WTC11 (cell line): ENCODE results near the gene NOX5. TPM values are rescaled to one million over a fixed set of nuclear protein-coding genes. Genes with fewer than 3 reads are reported as not detected.

ENCODE experiments used
- ATAC-seq: fragments of 200-7000 bp; cut with Tn5 transposase; 2 replicates; pipeline ENCODE4 v1.10.0; 2021; ENCODE audit warnings: mild to moderate bottlenecking, moderate library complexity
- CTCF ChIA-PET: fragments of 300-600 bp; sonication (Branson Sonifier 250); formaldehyde crosslinking; loops from one replicate; lab custom pipeline; 2021; ENCODE audit warnings: antibody characterized with exemption; lab: Charles Lee
- POLR2A ChIA-PET: fragments of 350-600 bp; sonication (Branson Sonifier 250); formaldehyde crosslinking; loops from one replicate; lab custom pipeline; 2021; ENCODE audit warnings: antibody characterized with exemption; lab: Charles Lee
- DNase-seq: peaks from one replicate; pipeline ENCODE4 v3.0.0; 2021; ENCODE audit warnings: low spot score
- H3K27ac Mint-ChIP-seq: 2 replicates; pipeline ENCODE4 v1.8.0; 2021; ENCODE audit warnings: mixed read lengths
- H3K27me3 Mint-ChIP-seq: 2 replicates; pipeline ENCODE4 v1.8.0; 2021; ENCODE audit warnings: low read depth, mild to moderate bottlenecking, moderate library complexity, mixed read lengths
- H3K36me3 Mint-ChIP-seq: 2 replicates; pipeline ENCODE4 v1.8.0; 2021; ENCODE audit warnings: mixed read lengths
- H3K4me1 Mint-ChIP-seq: 2 replicates; pipeline ENCODE4 v1.8.0; 2022; ENCODE audit warnings: mixed read lengths
- H3K4me3 Mint-ChIP-seq: 2 replicates; pipeline ENCODE4 v1.8.0; 2021; ENCODE audit warnings: mild to moderate bottlenecking, moderate library complexity, mixed read lengths
- H3K9me3 Mint-ChIP-seq: 2 replicates; pipeline ENCODE4 v1.8.0; 2021; ENCODE audit warnings: mixed read lengths
- ETV6 ChIP-seq: sonication (generic); formaldehyde crosslinking; IDR thresholded peaks from 2 replicates; pipeline ENCODE4 v1.8.1; 2022; ENCODE audit warnings: mild to moderate bottlenecking, missing genetic modification reagents
- HMGA2 ChIP-seq: fragments of 250-450 bp; sonication (Bioruptor Pico); IDR thresholded peaks from 2 replicates; pipeline ENCODE4 v1.4.0; 2021; ENCODE audit warnings: mild to moderate bottlenecking, moderate library complexity
- JUN ChIP-seq: sonication (generic); formaldehyde crosslinking; IDR thresholded peaks from 2 replicates; pipeline ENCODE4 v1.8.0; 2023; ENCODE audit warnings: mild to moderate bottlenecking, missing genetic modification reagents
- NFATC4 ChIP-seq: fragments of 250-450 bp; sonication (Bioruptor Pico); IDR thresholded peaks from 2 replicates; pipeline ENCODE4 v1.9.0; 2021; ENCODE audit warnings: mild to moderate bottlenecking
- SMAD3 ChIP-seq: sonication (generic); formaldehyde crosslinking; IDR thresholded peaks from 2 replicates; pipeline ENCODE4 v1.8.0; 2022; ENCODE audit warnings: missing genetic modification reagents, mild to moderate bottlenecking, borderline replicate concordance
- SOX15 ChIP-seq: fragments of 250-450 bp; sonication (Bioruptor Pico); IDR thresholded peaks from 2 replicates; pipeline ENCODE4 v1.9.0; 2021; ENCODE audit warnings: mild to moderate bottlenecking
- ZNF138 ChIP-seq: sonication (generic); formaldehyde crosslinking; conservative IDR thresholded peaks from 2 replicates; pipeline ENCODE4 v1.8.1; 2022; ENCODE audit warnings: mild to moderate bottlenecking, moderate library complexity, missing genetic modification reagents
- ZNF423 ChIP-seq: fragments of 250-450 bp; sonication (Bioruptor Pico); IDR thresholded peaks from 2 replicates; pipeline ENCODE4 v2.1.2; 2022; ENCODE audit warnings: mild to moderate bottlenecking, moderate library complexity
- total RNA-seq: library from RNA; stranded (reverse); gene quantifications from 3 replicates; pipeline ENCODE4 v1.2.3, GENCODE V29; 2021
- TF ChIP-seq, protein P1 (sequence below): fragments of 250-450 bp; sonication (Bioruptor Pico); IDR thresholded peaks from 2 replicates; pipeline ENCODE4 v1.8.0; 2021; ENCODE audit warnings: mild to moderate bottlenecking
- TF ChIP-seq, protein P2 (sequence below): sonication (generic); formaldehyde crosslinking; IDR thresholded peaks from 2 replicates; pipeline ENCODE4 v1.8.1; 2023; ENCODE audit warnings: mild to moderate bottlenecking, missing genetic modification reagents, moderate library complexity
- TF ChIP-seq, protein P3 (sequence below): fragments of 200-600 bp; IDR thresholded peaks from 2 replicates; pipeline ENCODE4 v1.8.0; 2022; ENCODE audit warnings: antibody characterized with exemption
- TF ChIP-seq, protein P4 (sequence below): sonication (generic); formaldehyde crosslinking; IDR thresholded peaks from 2 replicates; pipeline ENCODE4 v1.8.0; 2022; ENCODE audit warnings: missing genetic modification reagents
- TF ChIP-seq, protein P5 (sequence below): sonication (generic); formaldehyde crosslinking; IDR thresholded peaks from 2 replicates; pipeline ENCODE4 v1.8.1; 2023; ENCODE audit warnings: mild to moderate bottlenecking, missing genetic modification reagents, borderline replicate concordance
- TF ChIP-seq, protein P6 (sequence below): fragments of 250-450 bp; sonication (Bioruptor Pico); IDR thresholded peaks from 2 replicates; pipeline ENCODE4 v1.9.0; 2021; ENCODE audit warnings: moderate library complexity, mild to moderate bottlenecking, inconsistent platforms, borderline replicate concordance

NOX5 gene
- total RNA-seq, 1 experiment from 2014 or later, result not detected

DNA sequence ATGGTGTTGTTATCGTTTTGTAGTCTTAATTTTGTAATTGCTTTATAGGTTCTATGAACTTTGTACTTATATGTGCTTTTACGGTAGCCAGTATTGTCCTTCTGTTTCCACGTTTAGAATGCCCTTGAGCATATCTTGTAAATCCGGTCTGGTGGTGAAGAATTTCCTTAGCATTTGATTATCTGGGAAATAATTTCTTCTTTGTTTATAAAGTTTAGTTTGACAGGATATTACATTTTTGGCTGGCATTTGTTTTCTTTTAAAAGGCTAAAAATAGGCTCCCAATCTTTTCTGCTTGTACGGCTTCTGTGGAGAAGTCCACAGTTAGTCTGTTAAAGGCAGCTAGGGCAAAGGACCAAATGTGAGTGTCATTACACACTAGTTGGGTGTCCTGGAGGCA is 47.5 kb upstream of the NOX5 start (continued):
- TF ChIP-seq, protein P1, sequence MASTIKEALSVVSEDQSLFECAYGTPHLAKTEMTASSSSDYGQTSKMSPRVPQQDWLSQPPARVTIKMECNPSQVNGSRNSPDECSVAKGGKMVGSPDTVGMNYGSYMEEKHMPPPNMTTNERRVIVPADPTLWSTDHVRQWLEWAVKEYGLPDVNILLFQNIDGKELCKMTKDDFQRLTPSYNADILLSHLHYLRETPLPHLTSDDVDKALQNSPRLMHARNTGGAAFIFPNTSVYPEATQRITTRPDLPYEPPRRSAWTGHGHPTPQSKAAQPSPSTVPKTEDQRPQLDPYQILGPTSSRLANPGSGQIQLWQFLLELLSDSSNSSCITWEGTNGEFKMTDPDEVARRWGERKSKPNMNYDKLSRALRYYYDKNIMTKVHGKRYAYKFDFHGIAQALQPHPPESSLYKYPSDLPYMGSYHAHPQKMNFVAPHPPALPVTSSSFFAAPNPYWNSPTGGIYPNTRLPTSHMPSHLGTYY, result no peak
- TF ChIP-seq SMAD3 (CRISPR knock-in tag), result no peak
- no peak for TF ChIP-seq SOX15 (CRISPR knock-in tag)
- TF ChIP-seq ZNF423, result no peak

DNA sequence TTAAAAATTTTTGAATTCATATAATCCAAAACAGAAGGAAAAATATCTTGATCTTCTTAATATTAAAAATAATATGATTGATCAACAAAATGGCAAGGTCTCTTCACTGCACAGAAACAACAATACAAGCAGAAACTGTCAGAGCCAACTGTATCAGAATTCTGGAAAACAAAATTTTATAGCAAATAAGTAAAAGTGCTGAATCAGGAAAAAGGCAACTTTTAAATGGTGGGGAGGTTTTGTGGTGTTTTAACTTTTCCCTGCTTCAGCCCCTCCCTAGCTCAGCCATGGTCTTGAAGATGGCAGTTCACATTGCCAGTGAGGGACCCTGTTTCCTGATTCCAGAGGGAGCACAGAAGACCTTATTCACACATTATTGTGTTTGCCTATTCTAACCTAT is 46.5 kb upstream of the NOX5 start:
- H3K4me1 Mint-ChIP-seq, result no peaks in the 10 kb centered on the region
- CTCF ChIA-PET, result no interaction called here
- TF ChIP-seq ZNF138 (CRISPR knock-in tag), result no peak
- TF ChIP-seq, protein P2, sequence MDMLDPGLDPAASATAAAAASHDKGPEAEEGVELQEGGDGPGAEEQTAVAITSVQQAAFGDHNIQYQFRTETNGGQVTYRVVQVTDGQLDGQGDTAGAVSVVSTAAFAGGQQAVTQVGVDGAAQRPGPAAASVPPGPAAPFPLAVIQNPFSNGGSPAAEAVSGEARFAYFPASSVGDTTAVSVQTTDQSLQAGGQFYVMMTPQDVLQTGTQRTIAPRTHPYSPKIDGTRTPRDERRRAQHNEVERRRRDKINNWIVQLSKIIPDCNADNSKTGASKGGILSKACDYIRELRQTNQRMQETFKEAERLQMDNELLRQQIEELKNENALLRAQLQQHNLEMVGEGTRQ, result no peak
- TF ChIP-seq, protein P3, sequence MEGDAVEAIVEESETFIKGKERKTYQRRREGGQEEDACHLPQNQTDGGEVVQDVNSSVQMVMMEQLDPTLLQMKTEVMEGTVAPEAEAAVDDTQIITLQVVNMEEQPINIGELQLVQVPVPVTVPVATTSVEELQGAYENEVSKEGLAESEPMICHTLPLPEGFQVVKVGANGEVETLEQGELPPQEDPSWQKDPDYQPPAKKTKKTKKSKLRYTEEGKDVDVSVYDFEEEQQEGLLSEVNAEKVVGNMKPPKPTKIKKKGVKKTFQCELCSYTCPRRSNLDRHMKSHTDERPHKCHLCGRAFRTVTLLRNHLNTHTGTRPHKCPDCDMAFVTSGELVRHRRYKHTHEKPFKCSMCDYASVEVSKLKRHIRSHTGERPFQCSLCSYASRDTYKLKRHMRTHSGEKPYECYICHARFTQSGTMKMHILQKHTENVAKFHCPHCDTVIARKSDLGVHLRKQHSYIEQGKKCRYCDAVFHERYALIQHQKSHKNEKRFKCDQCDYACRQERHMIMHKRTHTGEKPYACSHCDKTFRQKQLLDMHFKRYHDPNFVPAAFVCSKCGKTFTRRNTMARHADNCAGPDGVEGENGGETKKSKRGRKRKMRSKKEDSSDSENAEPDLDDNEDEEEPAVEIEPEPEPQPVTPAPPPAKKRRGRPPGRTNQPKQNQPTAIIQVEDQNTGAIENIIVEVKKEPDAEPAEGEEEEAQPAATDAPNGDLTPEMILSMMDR, result no peak
- no peak for TF ChIP-seq NFATC4 (CRISPR knock-in tag)
- TF ChIP-seq, protein P4, sequence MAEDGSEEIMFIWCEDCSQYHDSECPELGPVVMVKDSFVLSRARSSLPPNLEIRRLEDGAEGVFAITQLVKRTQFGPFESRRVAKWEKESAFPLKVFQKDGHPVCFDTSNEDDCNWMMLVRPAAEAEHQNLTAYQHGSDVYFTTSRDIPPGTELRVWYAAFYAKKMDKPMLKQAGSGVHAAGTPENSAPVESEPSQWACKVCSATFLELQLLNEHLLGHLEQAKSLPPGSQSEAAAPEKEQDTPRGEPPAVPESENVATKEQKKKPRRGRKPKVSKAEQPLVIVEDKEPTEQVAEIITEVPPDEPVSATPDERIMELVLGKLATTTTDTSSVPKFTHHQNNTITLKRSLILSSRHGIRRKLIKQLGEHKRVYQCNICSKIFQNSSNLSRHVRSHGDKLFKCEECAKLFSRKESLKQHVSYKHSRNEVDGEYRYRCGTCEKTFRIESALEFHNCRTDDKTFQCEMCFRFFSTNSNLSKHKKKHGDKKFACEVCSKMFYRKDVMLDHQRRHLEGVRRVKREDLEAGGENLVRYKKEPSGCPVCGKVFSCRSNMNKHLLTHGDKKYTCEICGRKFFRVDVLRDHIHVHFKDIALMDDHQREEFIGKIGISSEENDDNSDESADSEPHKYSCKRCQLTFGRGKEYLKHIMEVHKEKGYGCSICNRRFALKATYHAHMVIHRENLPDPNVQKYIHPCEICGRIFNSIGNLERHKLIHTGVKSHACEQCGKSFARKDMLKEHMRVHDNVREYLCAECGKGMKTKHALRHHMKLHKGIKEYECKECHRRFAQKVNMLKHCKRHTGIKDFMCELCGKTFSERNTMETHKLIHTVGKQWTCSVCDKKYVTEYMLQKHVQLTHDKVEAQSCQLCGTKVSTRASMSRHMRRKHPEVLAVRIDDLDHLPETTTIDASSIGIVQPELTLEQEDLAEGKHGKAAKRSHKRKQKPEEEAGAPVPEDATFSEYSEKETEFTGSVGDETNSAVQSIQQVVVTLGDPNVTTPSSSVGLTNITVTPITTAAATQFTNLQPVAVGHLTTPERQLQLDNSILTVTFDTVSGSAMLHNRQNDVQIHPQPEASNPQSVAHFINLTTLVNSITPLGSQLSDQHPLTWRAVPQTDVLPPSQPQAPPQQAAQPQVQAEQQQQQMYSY (CRISPR knock-in tag), result no peak
- TF ChIP-seq HMGA2 (CRISPR knock-in tag), result no peak
- no peak for TF ChIP-seq ETV6
- TF ChIP-seq, protein P5, sequence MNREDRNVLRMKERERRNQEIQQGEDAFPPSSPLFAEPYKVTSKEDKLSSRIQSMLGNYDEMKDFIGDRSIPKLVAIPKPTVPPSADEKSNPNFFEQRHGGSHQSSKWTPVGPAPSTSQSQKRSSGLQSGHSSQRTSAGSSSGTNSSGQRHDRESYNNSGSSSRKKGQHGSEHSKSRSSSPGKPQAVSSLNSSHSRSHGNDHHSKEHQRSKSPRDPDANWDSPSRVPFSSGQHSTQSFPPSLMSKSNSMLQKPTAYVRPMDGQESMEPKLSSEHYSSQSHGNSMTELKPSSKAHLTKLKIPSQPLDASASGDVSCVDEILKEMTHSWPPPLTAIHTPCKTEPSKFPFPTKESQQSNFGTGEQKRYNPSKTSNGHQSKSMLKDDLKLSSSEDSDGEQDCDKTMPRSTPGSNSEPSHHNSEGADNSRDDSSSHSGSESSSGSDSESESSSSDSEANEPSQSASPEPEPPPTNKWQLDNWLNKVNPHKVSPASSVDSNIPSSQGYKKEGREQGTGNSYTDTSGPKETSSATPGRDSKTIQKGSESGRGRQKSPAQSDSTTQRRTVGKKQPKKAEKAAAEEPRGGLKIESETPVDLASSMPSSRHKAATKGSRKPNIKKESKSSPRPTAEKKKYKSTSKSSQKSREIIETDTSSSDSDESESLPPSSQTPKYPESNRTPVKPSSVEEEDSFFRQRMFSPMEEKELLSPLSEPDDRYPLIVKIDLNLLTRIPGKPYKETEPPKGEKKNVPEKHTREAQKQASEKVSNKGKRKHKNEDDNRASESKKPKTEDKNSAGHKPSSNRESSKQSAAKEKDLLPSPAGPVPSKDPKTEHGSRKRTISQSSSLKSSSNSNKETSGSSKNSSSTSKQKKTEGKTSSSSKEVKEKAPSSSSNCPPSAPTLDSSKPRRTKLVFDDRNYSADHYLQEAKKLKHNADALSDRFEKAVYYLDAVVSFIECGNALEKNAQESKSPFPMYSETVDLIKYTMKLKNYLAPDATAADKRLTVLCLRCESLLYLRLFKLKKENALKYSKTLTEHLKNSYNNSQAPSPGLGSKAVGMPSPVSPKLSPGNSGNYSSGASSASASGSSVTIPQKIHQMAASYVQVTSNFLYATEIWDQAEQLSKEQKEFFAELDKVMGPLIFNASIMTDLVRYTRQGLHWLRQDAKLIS, result no peak
- TF ChIP-seq, protein P6, sequence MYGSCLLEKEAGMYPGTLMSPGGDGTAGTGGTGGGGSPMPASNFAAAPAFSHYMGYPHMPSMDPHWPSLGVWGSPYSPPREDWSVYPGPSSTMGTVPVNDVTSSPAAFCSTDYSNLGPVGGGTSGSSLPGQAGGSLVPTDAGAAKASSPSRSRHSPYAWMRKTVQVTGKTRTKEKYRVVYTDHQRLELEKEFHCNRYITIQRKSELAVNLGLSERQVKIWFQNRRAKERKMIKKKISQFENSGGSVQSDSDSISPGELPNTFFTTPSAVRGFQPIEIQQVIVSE, result no peak
- no peak for TF ChIP-seq JUN (CRISPR knock-in tag)
- peaks cover 51% of the 10 kb centered on the region for H3K9me3 Mint-ChIP-seq
- peaks cover 18% of the 10 kb centered on the region for H3K27me3 Mint-ChIP-seq
- POLR2A ChIA-PET, result no interaction called here
- H3K4me3 Mint-ChIP-seq, result no peak overlapping the region
- peaks cover 26% of the 10 kb centered on the region for H3K36me3 Mint-ChIP-seq
- ATAC-seq (no peak), DNase-seq (no peak)
- no peak overlapping the region for H3K27ac Mint-ChIP-seq
